ENCODE data around the gene MS4A10.

- TF ChIP-seq EZH2 (IDR thresholded peaks at IDR 0.05): no peak
- TF ChIP-seq POLR2AphosphoS5 (IDR thresholded peaks at IDR 0.05; ENCODE audit: borderline replicate concordance, low read depth, low read length): no peak
- no peak for TF ChIP-seq FOXP2 (optimal IDR thresholded peaks at IDR 0.05; ENCODE audit: control extremely low read depth, extremely low read length, insufficient read depth)
These were observed 37.7 kb upstream of the MS4A10 start for GRCh38 chr11:60747359-60747873.
